HG03469 (cell line): Measurements from ENCODE around the gene CASP8.

ENCODE experiments used
- ATAC-seq: cut with Tn5 transposase; IDR thresholded peaks from one replicate; pipeline ENCODE4 v1.9.1; 2021; ENCODE audit warnings: mild to moderate bottlenecking, moderate library complexity, moderate number of reproducible peaks; ENCODE audit not compliant: unreplicated experiment

Gene CASP8

DNA sequence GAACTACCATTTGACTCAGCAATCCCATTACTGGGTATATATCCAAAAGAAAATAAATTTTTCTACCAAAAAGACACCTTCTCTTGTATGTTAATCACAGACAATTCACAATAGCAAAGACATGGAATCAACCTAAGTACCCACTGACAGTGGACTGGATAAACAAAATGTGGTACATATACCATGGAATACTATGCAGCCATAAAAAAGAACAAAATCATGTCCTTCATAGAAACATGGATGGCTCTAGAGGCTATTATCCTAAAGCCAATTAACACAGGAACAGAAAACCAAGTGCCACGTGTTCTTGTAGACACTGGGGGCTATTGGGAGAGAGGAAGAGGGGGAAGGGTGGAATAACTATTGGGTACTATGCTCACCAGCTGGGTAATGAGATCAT is 69.1 kb downstream of the CASP8 start:
- ATAC-seq = no peak
